HG02970 (cell line): ENCODE data around the gene NUCKS1.

Source experiments
- ATAC-seq: cut with Tn5 transposase; IDR thresholded peaks from one replicate; pipeline ENCODE4 v1.9.1; 2021; ENCODE audit warnings: mild to moderate bottlenecking, moderate library complexity, moderate number of reproducible peaks; ENCODE audit not compliant: unreplicated experiment, low FRiP score

The NUCKS1 gene

DNA sequence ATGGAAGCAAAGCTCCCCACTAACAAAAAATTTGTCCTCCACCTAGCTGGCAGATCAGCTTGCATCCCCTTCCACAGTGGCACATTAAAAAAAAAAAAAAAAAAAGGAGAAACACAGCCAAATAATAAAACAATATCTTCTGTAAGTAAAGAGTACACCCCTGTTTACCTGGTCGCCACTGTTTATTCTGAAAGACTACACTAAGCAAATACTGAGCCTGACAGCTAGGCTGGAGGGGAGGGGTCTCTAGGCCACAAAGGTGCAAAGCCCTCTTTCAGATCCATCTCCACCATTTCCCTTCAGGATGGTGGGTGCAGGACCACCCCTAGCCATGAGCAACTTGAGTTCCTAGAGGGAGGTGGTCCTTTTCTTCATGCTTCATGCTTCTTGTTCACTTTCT is 46.9 kb downstream of the NUCKS1 start:
- ATAC-seq, result no peak

DNA sequence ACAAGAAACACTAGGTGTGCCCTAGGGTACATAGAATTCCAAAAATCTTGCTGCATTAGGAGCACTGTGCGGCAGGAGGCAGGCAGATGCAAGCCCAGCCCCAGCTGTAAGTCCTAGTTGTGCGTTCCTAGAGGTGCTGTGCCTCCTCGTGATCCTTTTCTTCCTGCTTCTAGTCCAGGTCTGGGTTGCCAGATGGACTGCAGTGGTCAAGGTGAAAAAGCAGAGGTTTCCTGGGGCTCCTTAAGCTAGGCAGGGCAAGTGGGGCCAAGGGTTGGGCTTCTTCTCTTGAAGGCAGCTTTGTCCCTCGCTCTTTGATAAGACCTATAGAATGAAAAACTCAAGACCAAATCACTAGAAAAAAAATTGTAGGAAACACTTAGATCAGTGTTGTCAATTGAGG is 48.1 kb downstream of the NUCKS1 start:
- ATAC-seq, result no peak

DNA sequence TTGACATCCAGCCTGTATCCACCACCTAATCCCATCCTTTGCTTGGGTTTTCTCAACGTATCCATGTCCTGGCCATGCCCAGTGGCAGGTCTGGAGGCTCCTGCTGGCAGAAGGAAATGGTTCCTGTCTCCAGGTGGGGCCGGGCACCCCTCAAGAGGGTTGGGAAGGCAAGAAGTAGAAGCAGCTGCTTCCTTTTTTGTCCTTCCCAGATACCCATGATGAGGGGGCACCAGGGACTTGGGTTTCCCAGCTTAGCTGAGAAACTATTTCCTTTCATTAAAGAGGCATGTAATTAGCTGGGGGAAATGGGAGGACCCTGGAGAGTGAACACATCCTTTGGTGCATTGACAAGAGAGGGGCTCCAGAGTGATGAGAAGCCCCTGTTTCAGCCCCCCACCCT is 48.6 kb downstream of the NUCKS1 start:
- ATAC-seq, result no peak

DNA sequence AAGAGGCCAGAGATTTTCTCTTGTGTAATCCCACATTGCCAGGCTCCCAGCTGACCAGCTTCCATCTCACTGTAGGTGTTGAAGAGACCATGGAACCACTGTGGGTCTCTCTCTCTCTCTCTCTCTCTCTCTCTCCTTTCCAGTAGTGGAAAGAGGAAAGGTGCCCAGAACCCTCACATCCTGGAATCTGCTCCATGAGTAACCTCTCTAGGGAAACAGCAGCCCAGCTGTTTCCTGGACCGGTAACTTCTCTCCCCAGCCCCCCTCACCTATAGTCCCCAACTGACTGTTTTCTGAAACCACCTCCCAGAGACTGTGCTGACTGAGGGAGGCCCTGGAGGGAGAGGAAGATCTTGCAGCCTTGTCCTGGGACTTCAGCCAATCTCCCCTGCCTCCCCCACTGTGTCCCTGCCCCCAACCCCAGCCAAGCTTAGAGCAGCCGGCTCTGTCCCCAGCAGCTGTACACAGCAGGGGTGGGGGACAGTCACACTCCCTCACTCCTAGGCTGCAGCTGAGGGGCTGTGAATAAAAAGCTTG is 49.0 kb downstream of the NUCKS1 start:
- ATAC-seq, result no peak

DNA sequence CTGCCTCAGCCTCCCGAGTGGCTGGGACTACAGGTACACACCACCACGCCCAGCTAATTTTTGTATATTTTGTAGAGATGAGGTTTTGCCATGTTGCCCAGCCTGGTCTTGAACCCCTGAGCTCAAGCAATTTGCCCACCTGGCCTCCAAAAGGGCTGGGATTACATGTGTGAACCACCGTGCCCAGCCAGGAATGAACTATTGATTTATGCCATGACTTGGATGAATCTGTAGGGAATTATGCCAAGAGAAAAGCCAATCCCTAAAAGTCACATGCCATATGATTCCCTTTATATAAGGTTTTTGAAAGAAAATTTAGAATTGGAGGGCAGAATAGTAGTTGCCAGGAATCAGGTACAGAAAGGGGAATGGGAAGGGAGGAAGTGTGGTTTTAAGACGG is 50.6 kb downstream of the NUCKS1 start:
- ATAC-seq, result no peak

DNA sequence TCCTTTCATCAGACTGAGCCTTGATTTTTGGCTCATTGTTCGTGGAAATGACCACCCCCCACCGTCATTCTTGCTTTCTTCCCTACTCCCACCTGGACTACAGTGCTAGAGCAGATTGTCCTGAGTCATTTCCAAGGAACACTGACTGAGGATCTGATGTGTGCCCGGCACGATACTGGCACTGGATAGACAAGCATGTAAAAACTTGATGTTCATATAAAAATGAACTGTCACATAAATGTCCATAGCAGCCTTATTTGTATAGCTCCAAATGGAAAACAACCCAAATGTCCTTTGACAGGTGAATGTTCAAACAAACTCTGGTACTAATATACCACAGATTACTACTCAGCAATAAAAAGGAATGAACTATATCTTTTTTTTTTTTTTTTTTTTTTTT is 51.1 kb downstream of the NUCKS1 start:
- no peak for ATAC-seq

DNA sequence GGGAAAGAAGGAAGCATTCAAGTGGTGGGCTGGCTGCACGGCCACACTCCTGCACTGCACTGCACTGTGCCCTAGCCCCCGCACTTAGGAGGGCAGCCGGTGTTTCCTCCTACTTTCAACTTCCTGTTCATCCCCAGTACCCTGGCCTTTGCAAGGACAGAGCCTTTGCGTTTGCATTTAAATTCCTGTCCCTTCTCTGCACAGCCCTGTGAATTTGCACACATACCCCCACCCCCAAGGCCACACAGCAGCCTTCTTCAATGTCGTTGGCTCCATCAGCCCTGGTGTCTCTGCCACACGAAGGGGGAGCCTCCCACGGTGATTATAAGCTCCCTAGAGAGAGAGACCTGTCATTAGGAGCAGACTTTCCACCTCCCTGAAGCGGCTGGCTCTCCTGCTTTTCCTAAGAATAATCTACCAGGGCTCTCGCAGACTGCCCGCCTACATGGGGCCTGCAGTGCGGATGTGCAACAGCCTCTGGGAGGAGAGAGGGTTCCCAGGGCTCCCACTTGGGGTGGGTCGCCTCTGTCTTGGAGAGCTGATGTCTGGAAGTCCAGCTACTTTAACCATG is 56.5 kb downstream of the NUCKS1 start:
- ATAC-seq, result no peak

DNA sequence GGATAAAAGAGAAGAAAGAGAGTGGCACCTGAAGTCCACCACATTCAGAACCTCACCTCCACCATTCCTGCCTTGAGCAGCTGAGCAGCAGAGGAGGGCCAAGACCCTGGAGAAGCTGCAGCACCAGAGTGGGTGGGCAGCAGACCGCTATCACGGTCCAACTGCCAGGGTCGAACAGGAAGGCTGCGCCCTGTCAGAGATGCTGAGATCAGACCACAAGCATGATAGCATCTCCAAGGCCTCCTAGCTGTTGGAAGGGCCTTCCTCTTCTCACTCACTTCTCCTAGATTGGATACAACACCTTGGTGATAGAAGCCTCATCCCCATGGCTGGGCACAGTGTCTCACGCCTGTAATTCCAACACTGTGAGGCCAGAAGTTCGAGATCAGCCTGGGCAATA is 57.6 kb downstream of the NUCKS1 start:
- ATAC-seq, result no peak

DNA sequence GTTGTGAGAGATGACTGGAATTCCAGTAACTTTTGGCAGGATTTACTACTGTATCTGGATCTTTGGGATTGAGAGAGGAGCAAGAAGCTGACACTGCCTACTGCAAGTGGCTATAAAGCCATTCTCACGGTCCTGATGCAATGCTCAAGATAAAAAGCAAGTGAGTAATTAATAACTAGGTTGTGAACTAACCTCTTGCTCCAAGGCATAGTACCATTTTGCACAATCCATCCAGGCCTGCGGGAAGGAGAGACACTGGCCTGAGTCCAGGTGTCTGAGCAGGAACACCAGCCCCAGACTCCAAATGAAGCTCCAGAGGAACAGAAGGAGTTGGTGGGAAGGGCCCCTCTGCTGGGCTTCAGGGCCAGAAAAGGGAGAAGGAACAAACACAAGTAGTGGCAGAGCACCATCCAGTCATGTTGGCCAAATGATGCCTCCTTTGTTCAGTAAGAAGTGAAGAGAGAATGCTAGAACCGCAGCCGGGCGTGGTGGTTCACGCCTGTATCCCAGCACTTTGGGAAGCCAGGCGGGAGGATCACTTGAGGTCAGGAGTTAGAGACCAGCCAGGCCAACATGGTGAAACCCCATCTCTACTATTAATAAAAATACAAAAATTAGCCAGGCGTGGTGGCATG is 59.7 kb downstream of the NUCKS1 start:
- no peak for ATAC-seq

DNA sequence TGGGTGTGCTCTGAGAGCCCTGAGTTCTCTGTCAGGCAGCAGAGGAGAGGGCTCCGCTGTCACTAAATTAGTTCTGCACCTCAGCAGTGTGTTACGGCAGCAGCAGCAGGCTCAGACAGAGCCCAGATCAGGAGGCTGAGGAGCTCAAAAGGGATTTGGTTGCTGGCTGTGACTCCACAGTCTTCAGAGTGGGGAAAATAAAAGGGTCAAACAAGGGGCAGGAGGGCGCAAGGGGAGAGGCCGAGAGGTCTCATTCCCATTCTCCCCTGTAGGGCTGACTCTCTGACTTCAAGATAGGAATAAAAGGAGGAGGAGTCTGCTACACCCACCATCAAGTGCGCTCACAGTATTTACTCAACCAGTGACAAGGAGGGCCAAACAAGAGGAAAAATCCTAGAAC is 60.5 kb downstream of the NUCKS1 start:
- no peak for ATAC-seq

DNA sequence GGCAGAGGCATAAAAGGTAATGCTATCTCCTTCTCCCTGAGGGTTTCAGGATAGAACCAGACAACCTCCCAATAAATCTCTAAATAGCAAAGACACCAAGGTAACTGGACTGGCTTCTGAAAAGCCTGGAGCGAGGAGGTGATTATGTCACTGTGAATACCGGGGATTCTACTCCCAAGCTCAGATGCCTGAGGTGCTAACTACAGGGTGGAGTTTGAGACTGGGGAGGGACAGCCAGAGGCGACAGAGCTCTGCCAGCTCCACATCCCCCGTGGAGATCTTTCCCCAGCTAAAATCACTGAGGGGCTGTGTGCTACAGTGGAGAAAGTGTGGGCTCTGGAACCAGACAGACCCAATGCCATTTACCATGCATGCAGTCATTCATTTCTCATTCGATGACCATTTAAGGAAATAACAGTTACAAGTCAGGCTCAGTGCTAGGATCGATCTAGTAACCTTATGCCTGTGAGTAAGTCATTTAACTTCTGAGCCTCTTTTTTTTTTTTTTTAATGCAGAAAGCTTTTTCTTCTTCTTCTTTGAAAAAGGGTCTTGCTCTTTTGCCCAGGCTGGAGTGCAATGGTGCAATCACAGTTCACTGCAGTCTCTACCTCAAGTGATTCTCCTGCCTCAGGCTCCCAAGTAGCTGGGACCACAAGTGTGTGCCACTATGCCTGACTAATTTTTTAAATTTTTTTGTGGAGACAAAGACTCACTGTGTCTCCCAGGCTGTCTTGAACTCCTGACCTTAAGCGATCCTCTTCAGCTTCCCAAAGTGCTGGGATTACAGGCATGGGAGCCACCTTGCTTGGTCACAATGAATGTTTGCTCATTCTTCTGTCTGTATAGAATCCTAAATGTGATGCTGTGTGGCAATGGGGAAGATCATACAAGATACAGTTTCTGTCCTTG is 61.6 kb downstream of the NUCKS1 start:
- ATAC-seq, result no peak

DNA sequence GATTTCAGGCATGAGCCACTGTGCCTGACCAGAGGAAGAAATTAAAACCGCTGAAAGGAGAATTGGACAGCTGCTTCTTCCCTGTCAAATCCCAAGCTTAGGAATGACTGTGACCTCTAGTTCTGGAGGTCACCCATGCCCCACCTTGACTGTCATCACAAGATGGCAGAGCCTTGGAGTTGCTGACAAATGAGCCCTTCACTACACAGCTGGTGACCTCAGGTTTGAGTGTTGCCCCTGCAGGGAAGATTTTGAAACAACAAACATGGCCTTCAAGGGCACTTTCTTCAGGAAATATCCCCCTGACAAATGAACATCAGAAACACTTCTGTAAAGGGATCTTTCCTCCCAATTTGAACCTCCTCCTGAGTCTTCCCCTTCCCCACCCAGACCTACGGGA is 62.7 kb downstream of the NUCKS1 start:
- ATAC-seq, result no peak

DNA sequence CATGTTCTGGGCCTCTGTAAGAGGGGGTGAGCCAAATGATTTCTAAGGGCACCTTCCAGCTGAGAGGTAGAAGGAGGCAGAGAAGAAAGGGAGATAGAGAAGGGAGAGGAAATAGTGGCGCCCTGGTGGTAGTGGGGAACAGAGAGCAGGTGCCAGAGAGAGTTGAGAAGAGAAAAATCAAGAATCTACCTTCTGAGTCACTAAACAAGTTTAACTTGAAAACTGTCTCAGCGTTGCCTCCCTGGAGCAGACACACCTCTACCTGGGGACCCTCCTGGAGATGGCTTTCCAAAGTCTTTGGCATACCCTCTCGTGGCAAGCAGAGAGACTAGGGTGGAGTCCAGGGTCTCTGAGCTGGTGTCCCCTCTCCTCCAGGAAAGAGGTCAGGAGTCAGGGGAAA is 68.6 kb downstream of the NUCKS1 start:
- no peak for ATAC-seq

DNA sequence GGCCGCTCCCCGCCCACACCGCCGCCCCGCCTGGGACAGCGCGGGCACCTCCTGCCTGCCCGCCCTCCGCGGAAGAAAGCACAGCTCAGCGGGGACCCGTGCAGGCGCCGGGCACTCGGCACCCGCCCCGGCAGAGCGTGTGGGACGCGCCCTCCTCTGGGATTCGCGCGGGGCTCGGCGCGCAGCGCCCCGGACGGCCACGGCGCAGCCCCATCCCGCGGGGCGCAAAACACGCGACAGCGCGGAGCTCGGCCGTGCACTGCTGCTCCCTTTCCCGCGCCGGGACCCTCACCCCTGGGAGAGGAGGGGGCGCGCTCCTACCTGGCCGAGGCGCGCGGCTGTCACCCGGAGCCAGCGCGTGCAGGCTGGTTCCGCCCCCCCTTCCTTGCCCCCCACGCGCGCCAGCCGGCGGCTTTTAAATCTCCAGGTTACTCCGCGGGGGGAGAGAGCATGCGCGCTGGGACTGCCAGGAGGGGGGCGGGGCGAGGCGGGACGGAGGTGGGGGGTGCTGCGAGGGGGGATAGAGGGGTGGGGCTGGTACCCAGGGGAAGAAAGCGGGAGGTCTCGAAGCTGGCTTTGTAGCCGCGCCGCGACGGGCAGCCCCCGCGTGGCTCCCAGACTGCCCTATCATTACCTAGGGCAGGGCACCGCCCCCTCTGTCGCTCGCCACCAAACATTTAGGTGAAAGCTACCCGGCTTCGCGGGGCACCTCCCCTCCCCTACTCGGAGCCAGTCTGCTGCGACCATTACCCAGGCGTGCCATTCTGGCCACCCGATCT is 69.7 kb downstream of the NUCKS1 start, which contains the start of gene SLC45A3:
TSS of gene SLC45A3 (minus strand) at position 437 of the 779 bp plus-strand sequence. CDS start 15,853 bp downstream, outside the sequence.
- ATAC-seq, result no peak

DNA sequence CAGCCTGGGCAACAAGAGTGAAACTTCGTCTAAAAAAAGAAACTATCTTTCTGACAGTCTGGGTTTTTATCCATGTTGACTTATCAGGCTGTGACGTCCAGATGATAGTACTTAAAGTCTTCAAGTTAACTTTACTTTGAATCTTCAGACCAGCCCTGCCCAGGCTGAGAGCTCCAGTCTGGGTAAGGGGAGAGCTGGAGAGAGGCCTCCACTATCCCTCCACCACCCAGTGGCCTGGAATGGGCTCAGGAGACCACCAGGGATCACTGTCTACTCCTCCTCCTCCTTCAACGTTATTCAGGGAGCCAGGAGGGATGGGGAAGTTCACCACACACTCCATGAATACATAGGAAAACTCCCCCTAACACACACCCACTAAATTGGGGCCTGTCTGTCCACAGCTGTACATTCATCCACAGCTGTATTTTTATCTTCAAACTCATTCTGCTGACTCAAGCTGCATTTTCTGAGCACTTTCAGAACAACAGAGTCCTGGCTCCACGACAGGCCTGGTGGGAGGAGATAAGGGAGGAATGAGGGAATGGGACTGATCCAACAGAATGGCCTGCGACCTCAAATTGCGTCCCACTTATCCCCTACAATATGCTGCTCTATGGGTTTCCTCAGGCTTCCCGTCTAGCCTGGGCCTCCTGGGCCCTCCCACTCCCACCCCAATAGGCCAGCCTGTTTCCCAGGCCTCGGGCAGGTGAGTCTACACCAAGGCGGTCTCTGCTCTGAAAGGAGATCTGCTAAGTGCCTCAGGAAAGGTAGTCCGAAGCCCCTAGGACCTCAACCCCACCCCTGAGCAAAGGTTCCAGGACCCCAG is 71.5 kb downstream of the NUCKS1 start:
- no peak for ATAC-seq

DNA sequence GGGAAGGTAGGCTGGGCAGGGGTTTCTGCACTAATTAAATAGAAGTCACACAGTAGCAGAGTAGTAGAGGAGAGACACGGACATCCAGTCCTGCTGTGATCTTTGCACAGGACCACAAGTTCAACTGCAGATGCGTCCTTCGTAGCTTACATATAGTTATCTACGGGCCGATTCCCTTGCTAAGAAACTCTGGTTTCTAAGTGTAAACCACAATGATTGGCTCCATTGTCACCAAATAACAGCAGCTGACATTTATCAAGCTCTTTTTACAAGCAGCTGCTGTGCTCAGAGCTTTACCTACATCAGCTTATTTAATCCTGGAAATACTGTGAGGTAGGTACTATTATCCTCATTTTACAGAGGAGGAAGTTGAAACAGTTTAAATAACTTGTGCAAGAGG is 72.8 kb downstream of the NUCKS1 start:
- ATAC-seq, result no peak

DNA sequence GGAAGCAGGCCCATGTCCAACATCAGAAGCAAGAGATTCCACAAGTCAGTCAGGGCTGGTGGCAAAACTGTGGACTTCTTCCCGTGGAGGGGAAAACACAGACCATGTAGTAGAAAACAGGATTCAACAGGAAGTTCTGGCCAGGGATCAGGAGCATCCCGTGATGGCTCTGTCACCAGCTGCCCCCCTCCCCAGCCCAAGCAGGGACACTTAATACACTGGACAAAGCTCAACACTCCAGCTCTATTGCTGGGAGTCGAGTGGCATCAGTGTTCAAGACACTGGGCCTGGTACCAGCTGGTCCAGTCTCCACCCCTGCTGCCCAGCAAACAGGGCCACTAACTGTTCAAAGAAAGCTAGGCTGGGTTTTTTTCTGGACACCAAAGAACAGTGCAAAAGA is 73.4 kb downstream of the NUCKS1 start:
- ATAC-seq, result no peak

DNA sequence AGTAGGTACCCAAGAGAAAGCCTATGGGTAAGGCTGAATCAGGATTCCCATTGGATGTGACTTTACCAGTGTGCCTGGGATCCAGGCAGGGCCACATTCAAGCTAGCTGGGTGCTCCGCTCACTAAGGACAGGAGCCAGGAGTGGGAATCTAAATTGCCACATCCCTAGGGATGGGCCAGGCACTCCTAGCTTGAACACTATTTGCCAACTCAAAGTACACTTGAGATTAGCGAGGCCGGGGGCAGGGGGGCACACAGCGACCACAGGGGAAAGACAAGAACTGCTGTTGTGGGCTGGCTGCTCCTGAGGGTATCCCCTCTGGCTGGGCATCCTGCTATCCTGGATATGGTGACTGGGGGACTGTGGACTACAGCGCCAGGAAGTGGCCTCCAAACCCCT is 74.0 kb downstream of the NUCKS1 start:
- ATAC-seq, result no peak

DNA sequence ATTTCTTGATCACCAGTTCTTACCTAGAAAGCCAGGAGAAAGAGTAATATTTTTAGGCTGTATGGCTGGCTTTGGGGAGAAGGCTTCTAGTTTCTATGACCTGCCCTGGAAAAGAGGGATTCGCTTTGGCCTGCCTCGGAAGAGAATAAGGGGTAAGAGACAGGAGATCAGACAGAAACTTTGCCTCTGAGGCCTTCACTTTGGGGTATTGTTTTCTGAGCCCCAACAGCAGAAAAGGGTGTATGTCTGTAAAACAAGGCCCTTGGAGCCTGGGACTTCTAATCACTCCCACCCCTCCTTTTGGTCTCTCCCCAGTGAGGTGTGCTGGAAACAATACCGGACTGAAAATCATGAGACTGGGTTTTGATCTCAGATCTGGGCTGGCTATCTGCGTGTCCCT is 74.7 kb downstream of the NUCKS1 start:
- ATAC-seq, result no peak

DNA sequence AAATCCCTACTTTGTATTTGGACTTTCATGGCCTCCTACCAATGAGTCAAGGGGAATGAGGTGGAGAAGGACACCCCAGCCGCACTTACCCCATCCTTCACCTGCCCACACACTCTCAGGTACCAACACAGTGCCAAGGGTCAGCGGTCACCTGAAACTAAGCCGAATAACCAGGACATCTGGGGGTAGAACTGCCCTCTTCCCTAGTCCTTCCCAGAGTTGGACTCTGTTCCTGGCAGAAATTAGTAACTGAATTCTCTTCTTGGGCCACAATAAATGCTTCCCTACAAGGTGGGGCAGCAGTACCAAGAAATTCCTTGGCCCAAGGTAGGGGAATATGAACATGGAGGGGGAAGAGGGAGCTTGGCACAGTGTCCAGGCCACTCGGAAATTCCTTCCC is 77.0 kb downstream of the NUCKS1 start:
- no peak for ATAC-seq
